Neural cell (in vitro differentiated cells): ENCODE data around the gene BABAM1. TPM values are rescaled to one million over a fixed set of nuclear protein-coding genes. Genes with fewer than 3 reads are reported as not detected.

Source experiments
- H2AFZ ChIP-seq: fragments of 200-600, 300-800 bp; sonication (generic), shearing (Covaris generic); 2 replicates; pipeline ENCODE4 v1.6.0; 2014; ENCODE audit warnings: low read depth, mild to moderate bottlenecking, antibody characterized with exemption, low read length, moderate library complexity
- H3F3A ChIP-seq: fragments of 200-600 bp; shearing (Covaris generic); 2 replicates; pipeline ENCODE4 v1.6.1; 2016; ENCODE audit warnings: mild to moderate bottlenecking, moderate library complexity, mixed read lengths, antibody characterized with exemption, low read length; ENCODE audit not compliant: insufficient read depth, poor library complexity, severe bottlenecking
- H3K27ac ChIP-seq: fragments of 200-600, 300-800 bp; sonication (generic), shearing (Covaris generic); 2 replicates; pipeline ENCODE4 v1.5.1; 2014; ENCODE audit warnings: mild to moderate bottlenecking, low read length, moderate library complexity
- H3K27me3 ChIP-seq: fragments of 300-800, 200-600 bp; sonication (generic), shearing (Covaris generic); 2 replicates; pipeline ENCODE4 v1.6.0; 2014; ENCODE audit warnings: mild to moderate bottlenecking, low read depth, low read length, moderate library complexity; ENCODE audit not compliant: insufficient read depth
- H3K36me3 ChIP-seq: fragments of 300-800, 200-600 bp; sonication (generic), shearing (Covaris generic); 2 replicates; pipeline ENCODE4 v1.5.1; 2014; ENCODE audit warnings: mild to moderate bottlenecking, antibody characterized with exemption, low read length, moderate library complexity; ENCODE audit not compliant: insufficient read depth
- H3K4me2 ChIP-seq: fragments of 300-800, 200-600 bp; sonication (generic), shearing (Covaris generic); 2 replicates; pipeline ENCODE4 v1.6.0; 2014; ENCODE audit warnings: mild to moderate bottlenecking, low read length
- H3K4me3 ChIP-seq: fragments of 300-800, 200-600 bp; sonication (generic), shearing (Covaris generic); 2 replicates; pipeline ENCODE4 v1.5.1; 2014; ENCODE audit warnings: mild to moderate bottlenecking, low read length, moderate library complexity
- H3K79me2 ChIP-seq: fragments of 200-600 bp; shearing (Covaris generic); replicated peaks from 2 replicates; pipeline ENCODE4 v1.6.0; 2014; ENCODE audit warnings: mild to moderate bottlenecking, low read length, moderate library complexity; ENCODE audit not compliant: insufficient read depth
- H3K9ac ChIP-seq: fragments of 300-800, 200-600 bp; sonication (generic), shearing (Covaris generic); 2 replicates; pipeline ENCODE4 v1.6.1; 2016; ENCODE audit warnings: mild to moderate bottlenecking, low read length, mixed read lengths
- H3K9me2 ChIP-seq: fragments of 200-600 bp; shearing (Covaris generic); 2 replicates; pipeline ENCODE4 v1.6.1; 2016; ENCODE audit warnings: mild to moderate bottlenecking, low read length, mixed read lengths; ENCODE audit not compliant: insufficient read depth
- H3K9me3 ChIP-seq: fragments of 200-600, 300-800 bp; sonication (generic), shearing (Covaris generic); 2 replicates; pipeline ENCODE4 v1.6.1; 2016; ENCODE audit warnings: mild to moderate bottlenecking, mixed run types, low read length, moderate library complexity, mixed read lengths
- H4K20me1 ChIP-seq: fragments of 200-600 bp; shearing (Covaris generic); 2 replicates; pipeline ENCODE4 v1.6.1; 2016; ENCODE audit warnings: mild to moderate bottlenecking, mixed run types; ENCODE audit not compliant: insufficient read depth
- EP300 ChIP-seq: fragments of 450-650 bp; conservative IDR thresholded peaks from 2 replicates; pipeline ENCODE4 v1.6.1; 2014; ENCODE audit warnings: antibody characterized with exemption, mild to moderate bottlenecking, moderate library complexity; ENCODE audit not compliant: poor library complexity, severe bottlenecking
- EZH2 ChIP-seq: fragments of 200-600, 300-800 bp; shearing (Covaris generic), sonication (generic); IDR thresholded peaks from 2 replicates; pipeline ENCODE4 v1.6.1; 2014; ENCODE audit warnings: antibody characterized with exemption, low read length, borderline replicate concordance, mild to moderate bottlenecking; ENCODE audit not compliant: insufficient read depth, poor library complexity, severe bottlenecking
- MXI1 ChIP-seq: fragments of 450-650 bp; conservative IDR thresholded peaks from 2 replicates; pipeline ENCODE4 v1.6.1; 2014; ENCODE audit warnings: antibody characterized with exemption, mild to moderate bottlenecking; ENCODE audit not compliant: poor library complexity, severe bottlenecking
- POLR2AphosphoS5 ChIP-seq: IDR thresholded peaks from 2 replicates; pipeline ENCODE4 v1.6.1; 2012
- RAD21 ChIP-seq: fragments of 450-650 bp; conservative IDR thresholded peaks from 2 replicates; pipeline ENCODE4 v1.6.1; 2014; ENCODE audit warnings: antibody characterized with exemption, mild to moderate bottlenecking, moderate library complexity
- SMC3 ChIP-seq: fragments of 450-650 bp; conservative IDR thresholded peaks from 2 replicates; pipeline ENCODE4 v1.6.1; 2014; ENCODE audit warnings: antibody characterized with exemption, mild to moderate bottlenecking, moderate library complexity; ENCODE audit not compliant: poor library complexity
- TAF1 ChIP-seq: IDR thresholded peaks from 2 replicates; pipeline ENCODE4 v1.6.1; 2012; ENCODE audit warnings: low read depth
- polyA plus RNA-seq: library from polyadenylated mRNA; depleted of rRNA; stranded (reverse); fragments of >200 nt; gene quantifications from 2 replicates; pipeline ENCODE4 v1.2.3, GENCODE V29; 2014
- TF ChIP-seq, protein P1 (sequence below): fragments of 450-650 bp; IDR thresholded peaks from 2 replicates; pipeline ENCODE4 v1.5.1; 2014; ENCODE audit warnings: antibody characterized with exemption, mild to moderate bottlenecking, moderate library complexity; ENCODE audit not compliant: poor library complexity, severe bottlenecking
- TF ChIP-seq, protein P2 (sequence below): IDR thresholded peaks from 2 replicates; pipeline ENCODE4 v1.6.1; 2012; ENCODE audit warnings: borderline replicate concordance

The BABAM1 gene
- polyA plus RNA-seq, 1 donor from 2014 or later = 123 TPM

DNA sequence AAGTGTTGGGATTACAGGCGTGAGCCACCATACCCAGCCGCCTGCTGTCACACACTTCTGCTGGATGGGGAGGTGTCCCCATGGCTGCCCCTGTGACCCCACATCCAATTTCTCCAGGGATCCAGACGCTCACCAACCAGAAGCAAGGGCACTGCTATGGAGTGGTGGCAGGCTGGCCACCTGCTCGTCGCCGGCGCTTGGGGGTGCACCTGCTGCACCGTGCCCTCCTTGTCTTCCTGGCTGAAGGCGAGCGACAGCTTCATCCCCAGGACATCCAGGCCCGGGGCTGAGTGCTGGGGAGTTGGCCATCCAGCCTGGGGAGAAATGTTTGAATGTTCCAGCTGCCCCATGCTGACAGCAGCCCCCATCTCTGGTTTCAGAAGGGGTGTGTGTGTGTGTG, 19.0 kb downstream of the BABAM1 start:
- H3K36me3 ChIP-seq = no peaks in the 10 kb centered on the region
- no peak overlapping the region for H3K4me3 ChIP-seq
- no peak overlapping the region for H2AFZ ChIP-seq
- H3K9me2 ChIP-seq = no peaks in the 10 kb centered on the region
- no peak overlapping the region for H3K27ac ChIP-seq
- peaks cover 12% of the 10 kb centered on the region for H3K27me3 ChIP-seq
- H3K4me2 ChIP-seq = no peak overlapping the region
- no peaks in the 10 kb centered on the region for H4K20me1 ChIP-seq
- no peaks in the 10 kb centered on the region for H3K79me2 ChIP-seq
- H3K9ac ChIP-seq = no peak overlapping the region
- H3F3A ChIP-seq = no peaks in the 10 kb centered on the region
- no peaks in the 10 kb centered on the region for H3K9me3 ChIP-seq
- TF ChIP-seq TAF1 (no peak), EZH2 (no peak), EP300 (no peak), SMC3 (no peak), MXI1 (no peak), RAD21 (no peak), POLR2AphosphoS5 (no peak)
- TF ChIP-seq, protein P1, sequence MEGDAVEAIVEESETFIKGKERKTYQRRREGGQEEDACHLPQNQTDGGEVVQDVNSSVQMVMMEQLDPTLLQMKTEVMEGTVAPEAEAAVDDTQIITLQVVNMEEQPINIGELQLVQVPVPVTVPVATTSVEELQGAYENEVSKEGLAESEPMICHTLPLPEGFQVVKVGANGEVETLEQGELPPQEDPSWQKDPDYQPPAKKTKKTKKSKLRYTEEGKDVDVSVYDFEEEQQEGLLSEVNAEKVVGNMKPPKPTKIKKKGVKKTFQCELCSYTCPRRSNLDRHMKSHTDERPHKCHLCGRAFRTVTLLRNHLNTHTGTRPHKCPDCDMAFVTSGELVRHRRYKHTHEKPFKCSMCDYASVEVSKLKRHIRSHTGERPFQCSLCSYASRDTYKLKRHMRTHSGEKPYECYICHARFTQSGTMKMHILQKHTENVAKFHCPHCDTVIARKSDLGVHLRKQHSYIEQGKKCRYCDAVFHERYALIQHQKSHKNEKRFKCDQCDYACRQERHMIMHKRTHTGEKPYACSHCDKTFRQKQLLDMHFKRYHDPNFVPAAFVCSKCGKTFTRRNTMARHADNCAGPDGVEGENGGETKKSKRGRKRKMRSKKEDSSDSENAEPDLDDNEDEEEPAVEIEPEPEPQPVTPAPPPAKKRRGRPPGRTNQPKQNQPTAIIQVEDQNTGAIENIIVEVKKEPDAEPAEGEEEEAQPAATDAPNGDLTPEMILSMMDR = no peak
- TF ChIP-seq, protein P2, sequence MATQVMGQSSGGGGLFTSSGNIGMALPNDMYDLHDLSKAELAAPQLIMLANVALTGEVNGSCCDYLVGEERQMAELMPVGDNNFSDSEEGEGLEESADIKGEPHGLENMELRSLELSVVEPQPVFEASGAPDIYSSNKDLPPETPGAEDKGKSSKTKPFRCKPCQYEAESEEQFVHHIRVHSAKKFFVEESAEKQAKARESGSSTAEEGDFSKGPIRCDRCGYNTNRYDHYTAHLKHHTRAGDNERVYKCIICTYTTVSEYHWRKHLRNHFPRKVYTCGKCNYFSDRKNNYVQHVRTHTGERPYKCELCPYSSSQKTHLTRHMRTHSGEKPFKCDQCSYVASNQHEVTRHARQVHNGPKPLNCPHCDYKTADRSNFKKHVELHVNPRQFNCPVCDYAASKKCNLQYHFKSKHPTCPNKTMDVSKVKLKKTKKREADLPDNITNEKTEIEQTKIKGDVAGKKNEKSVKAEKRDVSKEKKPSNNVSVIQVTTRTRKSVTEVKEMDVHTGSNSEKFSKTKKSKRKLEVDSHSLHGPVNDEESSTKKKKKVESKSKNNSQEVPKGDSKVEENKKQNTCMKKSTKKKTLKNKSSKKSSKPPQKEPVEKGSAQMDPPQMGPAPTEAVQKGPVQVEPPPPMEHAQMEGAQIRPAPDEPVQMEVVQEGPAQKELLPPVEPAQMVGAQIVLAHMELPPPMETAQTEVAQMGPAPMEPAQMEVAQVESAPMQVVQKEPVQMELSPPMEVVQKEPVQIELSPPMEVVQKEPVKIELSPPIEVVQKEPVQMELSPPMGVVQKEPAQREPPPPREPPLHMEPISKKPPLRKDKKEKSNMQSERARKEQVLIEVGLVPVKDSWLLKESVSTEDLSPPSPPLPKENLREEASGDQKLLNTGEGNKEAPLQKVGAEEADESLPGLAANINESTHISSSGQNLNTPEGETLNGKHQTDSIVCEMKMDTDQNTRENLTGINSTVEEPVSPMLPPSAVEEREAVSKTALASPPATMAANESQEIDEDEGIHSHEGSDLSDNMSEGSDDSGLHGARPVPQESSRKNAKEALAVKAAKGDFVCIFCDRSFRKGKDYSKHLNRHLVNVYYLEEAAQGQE = no peak

DNA sequence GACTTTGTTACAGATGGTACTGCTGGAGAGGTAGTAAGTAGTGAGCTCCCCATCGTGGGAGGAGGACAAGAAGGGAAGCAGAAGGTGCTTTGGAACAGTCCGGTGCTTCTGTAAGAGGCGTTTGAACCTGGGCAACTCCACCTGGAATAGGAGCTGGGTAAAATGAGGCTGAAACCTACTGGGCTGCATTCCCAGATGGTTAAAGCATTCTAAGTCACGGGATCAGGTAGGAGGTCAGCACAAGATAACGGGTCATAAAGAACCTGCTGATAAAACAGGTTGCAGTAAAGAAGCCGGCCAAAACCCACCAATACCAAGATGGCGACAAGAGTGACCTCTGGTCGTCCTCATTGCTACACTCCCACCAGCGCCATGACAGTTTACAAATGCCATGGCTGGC, 19.5 kb downstream of the BABAM1 start:
- peaks cover 8% of the 10 kb centered on the region for H3K27me3 ChIP-seq
- H2AFZ ChIP-seq = no peak overlapping the region
- H3K9ac ChIP-seq = no peak overlapping the region
- no peak overlapping the region for H3K4me2 ChIP-seq
- H3K79me2 ChIP-seq = no peaks in the 10 kb centered on the region
- H3K9me2 ChIP-seq = no peaks in the 10 kb centered on the region
- no peaks in the 10 kb centered on the region for H3K36me3 ChIP-seq
- no peak overlapping the region for H3K4me3 ChIP-seq
- H3K27ac ChIP-seq = no peak overlapping the region
- TF ChIP-seq, protein P2 = no peak
- TF ChIP-seq TAF1 (no peak), POLR2AphosphoS5 (no peak)
- TF ChIP-seq, protein P1 = no peak
- H3K9me3 ChIP-seq = no peaks in the 10 kb centered on the region
- no peaks in the 10 kb centered on the region for H3F3A ChIP-seq
- no peaks in the 10 kb centered on the region for H4K20me1 ChIP-seq
